Measurements from ENCODE around the gene ZNF718. TPM values are rescaled to one million over a fixed set of nuclear protein-coding genes. Genes with fewer than 3 reads are reported as not detected.

Gene ZNF718
- total and polyA plus RNA-seq, 10 of the 15 experiments (the other 5 are each of a cell fraction or from before 2014, with no cell fraction given) = 1.1 to 7.0 (median 3.9) TPM

GRCh38 chr4:107444-108429, 16.6 kb upstream of the ZNF718 start:
- ChIA-PET CTCF (no interaction called here), POLR2A (no interaction called here), RAD21 (ENCODE audit: unreplicated experiment) (no interaction called here), SMC1A (ENCODE audit: uncharacterized antibody, unreplicated experiment) (no interaction called here)
- intact Hi-C loops (cut with micrococcal nuclease; ENCODE audit: unreplicated experiment) (no loop called here), in situ Hi-C loops (cut with MboI) (no loop called here)
- Histone ChIP-seq H3K27me3 (replicated peaks in 1 of 2; ENCODE audit: control insufficient read depth in 2 of 2, insufficient read depth in 2 of 2, low read length in 1 of 2) (no peaks in the 10 kb centered on the region), H3K4me1 (ENCODE audit: control insufficient read depth, insufficient read depth, low read length) (no peaks in the 10 kb centered on the region), H3K4me2 (ENCODE audit: control insufficient read depth, insufficient read depth) (no peak overlapping the region), H3K4me3 (no peak overlapping the region), H3K9me3 (replicated peaks; ENCODE audit: control insufficient read depth, insufficient read depth, low read length) (peaks cover 8% of the 10 kb centered on the region; the same call in 2 of the 3 replicates), H3K9ac (ENCODE audit: control insufficient read depth, insufficient read depth, low read length) (no peak overlapping the region), H2AFZ (ENCODE audit: control insufficient read depth, low read depth, low read length) (no peak overlapping the region), H3K36me3 (ENCODE audit: control insufficient read depth in 2 of 2, insufficient read depth in 2 of 2, low read length in 1 of 2) (no peaks in the 10 kb centered on the region), H3K27ac (ENCODE audit: control insufficient read depth, insufficient read depth) (no peak overlapping the region), H4K20me1 (ENCODE audit: control insufficient read depth, insufficient read depth) (no peaks in the 10 kb centered on the region), H3K79me2 (ENCODE audit: control insufficient read depth, insufficient read depth, low read length) (no peaks in the 10 kb centered on the region)
- no peak for ATAC-seq
- TF ChIP-seq HDAC6 (IDR thresholded peaks at IDR 0.05; ENCODE audit: unreplicated experiment) (no peak), SMAD5 (IDR thresholded peaks at IDR 0.05; ENCODE audit: low read depth) (no peak), PAX5 (IDR thresholded peaks at IDR 0.05; ENCODE audit: borderline replicate concordance, low read depth, low read length) (no peak), POLR2AphosphoS5 (IDR thresholded peaks at IDR 0.05; ENCODE audit: low read length) (no peak), RAD21 (IDR thresholded peaks at IDR 0.05; ENCODE audit: insufficient read depth, low read depth, low read length) (no peak), RCOR1 (conservative IDR thresholded peaks at IDR 0.05; ENCODE audit: low read depth, low read length) (no peak), SMC3 (IDR thresholded peaks at IDR 0.05; ENCODE audit: borderline replicate concordance, low read length) (no peak), ZBTB4 (CRISPR knock-in tag; IDR thresholded peaks at IDR 0.05) (no peak), CHD2 (IDR thresholded peaks at IDR 0.05; ENCODE audit: borderline replicate concordance, low read depth, low read length) (no peak), ZBTB33 (IDR thresholded peaks at IDR 0.05) (no peak), ZSCAN29 (IDR thresholded peaks at IDR 0.05) (no peak)
- DNase-seq (ENCODE audit: low read depth, low spot score) = no peak
- no peak for FAIRE-seq
- WGBS (ENCODE audit: insufficient coverage, insufficient replicate concordance, low lambda C conversion rate, missing lambda C conversion rate) = 74% methylated on average over 41 of the region's 91 CpGs
- no TSS peak for BruUV-seq (replicated peaks)

Data from GM12878 (cell line).